GM19025 (cell line): ENCODE measurements around the gene MTRR.
A peak's percentile ranks its signal among the peaks of the same experiment; 100 is the strongest.
"Not testable (repeated sequence)": the region's sequence is repeated elsewhere in the genome, so short reads cannot be mapped to it uniquely, and the experiment has no call there.

ENCODE experiments used
- ATAC-seq: cut with Tn5 transposase; IDR thresholded peaks from one replicate; pipeline ENCODE4 v1.9.1; 2021; ENCODE audit warnings: mild to moderate bottlenecking, low read depth, moderate library complexity; ENCODE audit not compliant: unreplicated experiment

Gene MTRR

DNA sequence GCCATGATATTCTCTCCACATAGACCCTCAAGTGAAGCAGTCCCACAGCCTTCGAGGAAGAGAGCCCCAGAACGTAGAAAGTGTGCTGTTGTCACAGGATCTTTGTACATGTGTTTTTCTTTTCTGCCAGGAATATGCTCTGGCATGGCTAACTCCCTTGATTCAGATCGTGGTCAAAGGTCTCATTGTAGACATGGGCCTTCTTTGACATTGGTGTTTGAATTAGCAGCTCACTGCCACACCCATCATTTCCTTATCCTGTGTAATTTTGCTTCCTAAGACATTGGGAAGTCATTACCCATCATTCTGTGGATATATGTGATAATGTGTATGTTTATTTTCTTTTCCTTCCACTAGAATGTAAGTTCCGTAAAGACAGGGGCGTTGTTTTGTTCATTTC lies 25.5 kb downstream of the MTRR start:
- ATAC-seq, result no peak

DNA sequence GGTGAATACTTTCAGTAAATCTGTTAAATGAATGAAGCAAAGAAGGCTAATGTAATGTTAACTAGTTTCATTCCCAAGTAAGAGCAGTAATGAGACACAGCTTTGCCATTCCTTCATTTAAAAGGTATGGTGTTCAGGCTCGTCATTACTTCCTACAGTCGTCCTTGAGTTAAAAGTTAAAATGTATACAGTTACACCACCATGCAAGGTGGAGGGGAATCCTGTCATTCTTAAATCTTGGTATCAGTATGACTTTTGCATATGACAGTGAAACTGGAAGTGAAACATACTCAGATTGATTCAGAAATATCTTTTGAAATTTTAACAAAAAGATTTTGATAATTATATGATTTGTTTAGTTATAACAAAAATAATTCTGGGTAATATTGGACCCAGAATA lies 25.9 kb downstream of the MTRR start:
- ATAC-seq, result peak; percentile 83

DNA sequence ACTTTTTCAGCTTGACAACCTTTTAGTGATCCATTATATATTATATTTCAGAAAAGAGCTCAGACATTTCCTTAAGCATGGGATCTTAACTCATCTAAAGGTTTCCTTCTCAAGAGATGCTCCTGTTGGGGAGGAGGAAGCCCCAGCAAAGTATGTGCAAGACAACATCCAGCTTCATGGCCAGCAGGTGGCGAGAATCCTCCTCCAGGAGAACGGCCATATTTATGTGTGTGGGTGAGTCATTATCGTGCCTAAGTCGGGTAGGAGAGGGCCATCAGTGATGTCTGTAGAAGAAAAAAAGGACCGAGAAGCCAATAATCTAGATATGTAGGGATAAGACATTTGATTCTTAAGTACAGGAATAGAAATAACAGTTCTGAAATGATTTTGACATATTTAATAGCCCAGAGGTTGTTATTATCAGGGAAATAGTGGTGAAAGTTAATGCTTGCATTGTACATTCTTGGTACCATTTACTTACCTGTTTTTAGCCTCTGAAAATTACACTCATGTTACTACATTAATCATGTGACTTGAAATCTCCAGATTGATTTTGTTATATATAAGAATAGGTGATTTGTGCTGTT lies 28.2 kb downstream of the MTRR start:
- no peak for ATAC-seq

DNA sequence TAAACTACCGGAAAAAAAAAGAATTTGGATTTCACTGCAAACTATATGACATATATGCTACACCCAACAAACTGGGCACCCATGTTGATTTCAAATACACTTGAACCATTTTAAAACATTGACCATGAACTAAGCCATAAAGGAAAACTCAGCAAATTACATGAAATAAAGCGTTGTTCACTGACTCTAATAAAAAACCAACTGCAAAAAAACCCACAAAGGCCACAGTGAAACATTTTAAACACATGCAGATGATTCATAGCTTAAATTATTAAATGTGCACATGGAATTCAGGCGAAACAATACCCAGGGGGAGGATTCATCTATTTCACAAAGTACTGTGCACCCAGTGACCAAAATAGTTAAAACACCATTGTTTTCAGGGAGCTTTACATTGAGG lies 33.3 kb downstream of the MTRR start:
- ATAC-seq, result no peak

DNA sequence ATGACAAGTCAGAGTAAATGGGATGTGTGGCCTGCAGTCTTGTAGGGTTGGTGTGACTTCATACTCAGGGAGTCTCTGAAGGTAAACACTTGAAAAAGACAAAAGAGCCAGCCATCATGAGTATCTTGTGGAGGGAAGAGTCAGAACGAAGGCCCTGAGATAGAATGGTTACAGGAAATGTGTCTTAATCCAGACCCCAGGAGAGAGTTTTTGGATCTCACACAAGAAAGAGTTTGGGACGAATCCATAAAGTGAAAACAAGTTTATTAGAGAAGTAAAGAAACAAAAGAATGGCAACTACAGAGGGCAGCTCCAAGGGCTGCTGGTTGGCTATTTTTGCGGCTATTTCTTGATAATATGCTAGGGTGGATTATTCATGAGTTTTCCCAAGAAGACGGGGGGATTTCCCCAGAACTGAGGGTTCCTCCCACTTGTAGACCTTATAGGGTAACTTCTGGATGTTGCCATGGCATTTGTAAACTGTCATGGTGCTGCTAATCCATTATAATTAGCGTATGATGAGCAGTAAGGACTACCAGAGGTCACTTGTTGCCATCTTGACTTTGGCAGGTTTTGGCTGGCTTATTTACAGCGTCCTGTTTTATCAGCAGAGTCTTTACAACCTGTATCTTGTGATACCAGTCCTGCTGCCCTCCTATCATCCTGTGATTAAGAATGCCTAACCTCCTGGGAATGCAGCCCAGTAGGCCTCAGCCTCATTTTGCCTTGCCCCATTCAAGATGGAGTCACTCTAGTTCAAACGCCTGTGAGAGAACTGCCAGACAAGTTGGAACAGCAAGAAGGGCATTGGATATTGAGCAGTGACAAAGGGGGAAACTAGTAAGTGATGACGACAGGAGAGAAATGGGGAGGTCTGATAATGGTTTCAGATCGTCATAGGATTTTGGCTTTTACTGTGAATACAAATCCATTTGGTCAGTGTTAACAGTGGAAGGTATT lies 34.0 kb downstream of the MTRR start:
- ATAC-seq, result no peak

DNA sequence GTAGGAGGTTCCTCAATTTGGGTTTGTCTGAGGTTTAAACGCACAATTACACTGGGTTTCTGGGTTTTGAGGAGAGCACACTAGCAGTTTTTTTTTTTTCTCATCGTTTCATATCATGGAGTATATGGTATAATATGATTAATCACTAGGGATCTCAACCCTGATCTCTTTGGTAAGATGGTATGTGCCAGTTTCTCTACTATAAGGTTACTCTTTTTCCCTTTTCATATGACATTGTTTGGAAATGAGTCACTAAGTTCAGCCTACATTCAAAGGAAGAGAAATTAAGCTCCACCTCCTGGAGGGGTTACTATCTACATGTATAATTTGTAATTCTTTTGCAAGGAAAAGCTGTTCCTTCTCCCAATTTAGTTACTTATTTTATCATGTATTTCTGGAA lies 35.2 kb downstream of the MTRR start:
- ATAC-seq, result no peak

DNA sequence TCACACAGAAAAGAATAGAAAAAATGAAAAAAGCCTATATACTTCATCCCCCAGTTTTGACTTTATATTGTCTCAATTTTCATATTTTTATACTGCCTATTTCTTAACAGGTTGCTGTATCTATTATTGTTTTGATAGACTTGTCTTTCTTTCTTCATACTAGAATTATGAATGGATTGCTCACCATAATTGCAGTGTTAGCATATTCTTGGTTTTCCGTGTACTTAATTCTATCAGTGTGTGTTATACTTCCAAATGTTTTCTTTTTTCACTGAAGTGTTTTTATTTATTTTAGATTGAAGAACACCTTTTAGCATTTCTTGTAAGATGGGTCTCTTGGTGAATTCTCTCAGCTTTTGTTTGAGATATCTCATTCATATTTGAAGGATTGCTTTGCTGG lies 38.7 kb downstream of the MTRR start:
- ATAC-seq, result no peak

DNA sequence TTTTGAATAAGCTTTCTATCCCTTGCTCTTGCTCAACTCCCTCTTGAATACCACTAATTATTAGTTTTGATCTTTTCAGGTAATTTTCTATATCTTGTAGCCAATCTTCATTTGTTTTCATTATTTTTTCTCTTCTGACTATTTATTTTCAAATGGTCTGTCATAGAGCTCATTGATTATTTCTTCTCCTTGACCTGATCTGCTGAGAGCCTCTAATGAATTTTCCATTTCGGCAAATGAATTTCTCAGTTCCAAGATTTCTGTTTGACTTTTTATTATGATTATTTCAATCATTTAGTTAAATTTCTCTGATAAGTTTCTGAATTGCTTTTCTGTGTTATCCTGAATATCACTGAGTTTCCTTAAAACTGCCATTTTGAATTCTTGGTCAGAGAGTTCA lies 39.4 kb downstream of the MTRR start:
- no peak for ATAC-seq

DNA sequence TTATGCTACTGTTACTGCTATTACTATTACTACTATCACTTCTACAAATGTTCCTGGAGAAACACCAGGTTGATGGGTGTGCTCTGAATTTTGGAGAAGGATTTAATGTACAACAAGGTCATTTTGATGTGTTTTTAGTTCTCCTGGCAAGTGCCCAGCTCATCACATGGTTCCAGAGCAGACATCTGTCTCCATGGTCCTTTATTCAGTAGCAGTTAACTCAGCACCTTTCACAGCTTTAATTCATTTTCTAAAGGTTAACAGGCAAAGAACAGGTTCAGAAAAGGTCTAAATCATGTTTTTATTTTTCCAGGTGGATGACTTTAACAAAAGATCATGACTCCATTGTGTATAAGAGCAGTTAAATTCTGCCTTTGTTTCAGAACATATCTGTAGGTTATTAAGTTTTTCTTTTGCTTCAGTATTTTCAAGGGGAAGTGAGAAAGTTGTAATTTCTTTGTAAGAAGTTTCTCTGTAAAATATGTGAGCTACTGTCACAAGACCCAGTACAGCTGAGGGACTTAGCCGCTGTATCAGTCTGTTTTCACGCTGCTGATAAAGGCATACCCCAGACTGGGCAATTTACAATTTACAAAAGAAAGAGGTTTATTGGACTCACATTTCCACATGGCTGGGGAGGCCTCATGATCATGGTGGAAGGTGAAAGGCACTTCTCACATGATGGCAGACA lies 41.9 kb downstream of the MTRR start:
- no peak for ATAC-seq

DNA sequence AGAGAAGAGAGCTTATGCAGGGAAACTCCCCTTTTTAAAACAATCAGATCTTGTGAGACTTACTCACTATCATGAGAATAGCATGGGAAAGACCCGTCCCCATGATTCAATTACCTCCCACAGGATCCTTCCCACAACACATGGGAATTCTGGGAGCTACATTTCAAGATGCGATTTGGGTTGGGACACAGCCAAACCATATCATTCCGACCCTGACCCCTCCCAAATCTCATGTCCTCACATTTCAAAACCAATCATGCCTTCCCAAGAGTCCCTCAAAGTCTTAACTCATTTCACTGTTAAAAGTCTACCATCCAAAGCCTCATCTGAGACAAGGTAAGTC lies 42.5 kb downstream of the MTRR start:
- not testable (repeated sequence) for ATAC-seq

DNA sequence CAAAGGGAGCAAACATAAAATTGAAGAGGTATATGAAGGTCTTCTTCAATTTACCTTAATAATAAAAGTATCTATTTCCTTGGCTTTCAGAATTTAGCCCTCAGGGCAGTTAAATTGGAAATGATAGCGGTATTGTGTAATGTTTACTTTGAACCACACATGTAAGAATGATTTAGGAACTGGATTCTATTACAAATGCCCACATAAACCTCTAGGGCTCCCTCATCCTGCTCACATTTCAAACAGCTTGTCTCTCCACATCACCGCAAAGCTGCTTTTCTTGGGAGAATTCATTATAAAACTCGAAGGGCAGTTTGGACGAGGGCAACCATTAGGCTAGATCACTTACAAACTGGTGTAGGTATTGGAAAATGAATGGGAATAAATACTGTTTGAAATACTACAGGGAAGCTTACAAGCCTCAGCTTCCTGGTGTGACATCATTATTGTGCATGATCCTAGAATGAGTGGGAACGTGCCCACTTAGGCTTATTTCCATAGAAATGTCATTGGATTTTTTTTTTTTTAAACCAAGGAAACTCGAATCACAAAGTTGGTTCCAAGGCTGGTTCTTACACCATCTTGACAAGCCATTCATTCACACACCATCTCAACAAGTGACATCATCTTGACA lies 47.3 kb downstream of the MTRR start:
- ATAC-seq, result no peak

DNA sequence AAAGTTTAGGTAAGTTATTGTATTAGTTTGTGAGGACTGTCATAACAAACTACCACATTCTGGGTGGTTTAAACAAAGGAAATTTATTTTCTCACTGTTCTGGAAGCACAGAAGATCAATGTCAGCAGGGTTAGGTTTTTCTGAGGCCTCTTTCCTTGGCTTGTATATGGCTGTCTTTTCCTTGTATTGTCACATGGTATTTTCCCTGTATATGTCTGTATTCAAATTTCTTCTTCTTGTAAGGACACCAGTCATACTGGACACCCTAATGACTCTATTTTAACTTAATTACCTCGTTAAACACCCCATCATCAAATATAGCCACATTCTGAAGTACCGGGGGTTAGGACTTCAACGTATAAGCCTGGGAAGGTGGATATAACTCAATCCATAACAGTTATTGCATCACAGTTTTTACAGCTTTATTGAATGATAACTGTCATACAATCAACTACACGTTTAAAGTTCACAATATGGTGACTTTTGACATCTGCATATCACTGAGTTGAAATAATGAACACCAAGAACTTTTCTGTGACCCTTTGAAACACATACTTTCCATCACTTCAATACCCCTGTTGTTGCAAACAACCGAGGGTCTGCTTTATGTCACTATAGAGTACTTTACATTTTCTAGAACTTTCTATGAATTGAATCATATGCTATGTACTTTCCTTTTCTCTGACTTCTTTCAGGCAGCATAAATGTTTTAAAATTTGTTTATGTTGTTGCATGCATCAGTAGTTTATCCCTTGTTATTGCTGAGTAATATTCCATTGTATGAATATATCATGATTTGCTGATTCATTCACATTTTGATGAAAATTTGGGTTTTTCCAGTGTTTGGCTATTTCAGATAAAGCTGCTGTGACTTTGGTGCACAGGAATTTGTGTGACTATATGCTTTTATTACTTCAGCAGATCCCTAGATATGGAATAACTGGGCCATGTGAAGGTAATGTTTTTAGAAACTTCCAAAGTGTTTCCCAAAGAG lies 48.5 kb downstream of the MTRR start:
- no peak for ATAC-seq

DNA sequence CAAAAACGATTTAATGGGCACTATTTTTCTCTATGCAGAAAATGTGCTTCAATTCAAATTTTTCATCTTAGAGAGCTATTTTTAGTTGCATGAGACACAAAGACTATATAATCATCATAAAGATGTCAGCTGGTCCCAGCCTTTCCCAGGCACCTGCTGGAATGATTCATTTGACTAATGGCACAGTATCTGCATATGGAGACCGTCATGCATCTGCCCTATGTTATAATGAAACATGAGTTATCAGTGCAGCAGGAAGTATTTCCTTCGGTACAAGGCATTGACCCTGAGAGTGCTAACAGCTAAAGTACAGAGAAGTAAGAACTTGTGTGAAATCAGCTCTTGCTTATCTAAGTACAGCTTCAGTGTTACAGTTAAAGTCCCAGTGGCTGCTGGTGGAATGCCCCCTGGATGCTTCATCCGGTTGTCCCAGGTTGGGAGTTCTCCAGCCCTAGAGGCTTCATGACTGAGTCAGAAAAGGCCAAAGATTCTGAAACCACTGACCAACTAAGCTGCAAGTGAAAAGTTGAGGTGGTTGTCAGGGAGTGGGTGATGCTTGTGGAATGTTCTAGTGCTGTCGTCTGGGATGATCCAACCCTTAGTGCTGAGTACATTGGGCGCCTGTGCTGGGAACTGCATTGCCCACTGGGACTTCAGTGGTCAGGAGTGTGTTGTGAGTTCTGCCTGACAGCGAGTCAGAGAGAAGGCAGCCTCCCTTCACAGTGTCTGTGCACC lies 57.2 kb downstream of the MTRR start:
- ATAC-seq, result no peak

DNA sequence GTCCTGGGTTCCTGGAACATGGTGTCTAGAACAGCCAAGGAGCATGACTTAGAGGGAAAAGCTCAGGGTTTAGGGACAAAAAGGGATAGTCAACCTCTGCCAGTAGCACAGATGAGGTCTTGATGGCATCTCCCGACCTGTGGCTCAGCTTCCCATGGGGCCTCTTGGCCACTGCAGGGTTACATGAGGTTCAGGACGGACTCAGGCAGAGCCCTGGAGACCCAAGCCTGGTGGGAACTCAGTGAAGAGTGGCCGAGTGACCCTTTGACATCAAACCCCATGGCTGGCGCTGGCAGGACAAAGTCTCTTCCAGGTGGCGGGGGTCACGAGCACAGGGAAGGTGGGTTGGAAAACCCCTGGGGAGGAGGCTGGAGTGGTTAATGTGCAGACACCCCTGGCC lies 57.8 kb downstream of the MTRR start:
- ATAC-seq, result no peak

DNA sequence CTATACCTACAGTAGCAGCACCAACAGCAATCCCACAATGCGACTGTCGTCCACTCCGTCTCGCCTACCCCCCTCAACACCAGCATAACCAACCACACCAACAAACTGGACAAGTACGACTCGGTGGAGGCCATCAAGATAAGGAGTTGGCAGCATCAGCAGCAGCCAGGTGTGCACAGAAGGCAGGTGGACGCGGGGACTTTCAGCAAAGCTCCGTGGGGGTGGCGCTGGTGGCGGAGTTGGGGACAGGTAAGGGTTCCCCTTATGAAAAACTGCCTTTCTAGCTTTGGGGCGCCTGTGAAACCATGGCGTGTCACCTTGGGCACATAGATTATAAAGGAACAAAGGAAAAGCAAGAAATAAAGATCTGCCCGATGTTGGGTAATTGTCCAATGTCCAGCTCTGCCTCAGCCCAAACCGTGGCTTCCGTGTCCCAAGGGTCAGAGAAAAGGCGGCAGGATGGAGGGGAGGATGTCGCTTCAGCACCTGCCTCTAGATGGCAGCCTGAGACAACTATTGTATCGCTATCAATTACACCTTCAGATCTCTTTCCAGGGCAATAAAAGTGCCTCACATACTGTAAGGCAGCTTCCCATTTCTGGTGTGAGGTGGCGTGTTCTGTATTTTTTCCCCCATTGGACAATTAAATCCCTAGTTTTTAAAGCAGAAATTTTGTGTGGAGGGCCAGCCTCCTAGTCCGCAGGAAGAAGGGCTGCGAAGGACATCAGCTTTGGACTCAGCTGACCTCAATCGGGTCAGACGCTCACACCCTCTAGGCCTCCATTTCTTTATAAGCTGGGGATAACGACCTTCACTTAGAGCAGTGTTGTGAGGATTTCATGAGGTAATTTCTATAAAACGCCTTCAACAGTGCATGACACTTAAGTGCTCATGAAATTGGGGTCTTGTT lies 58.8 kb downstream of the MTRR start:
- peak; percentile 78 for ATAC-seq

DNA sequence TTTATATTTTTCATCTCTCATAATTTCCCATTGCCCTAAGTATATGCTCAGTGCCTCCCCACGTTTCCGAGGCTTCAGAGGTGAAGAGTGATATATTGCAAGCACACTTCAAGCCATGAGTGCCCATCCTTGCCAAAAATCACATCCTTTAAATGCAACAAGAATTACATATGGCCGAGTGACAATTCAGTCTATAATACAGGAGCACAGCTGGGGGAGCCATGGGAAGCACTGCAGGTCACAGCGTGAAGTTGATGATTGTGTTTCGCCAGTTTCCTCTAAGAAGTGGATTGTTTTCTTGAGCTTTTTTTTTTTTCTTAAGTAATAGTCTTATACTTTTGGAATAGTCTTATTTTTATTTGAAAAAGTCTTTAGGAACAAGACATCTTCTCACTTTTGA lies 61.1 kb downstream of the MTRR start:
- no peak for ATAC-seq

DNA sequence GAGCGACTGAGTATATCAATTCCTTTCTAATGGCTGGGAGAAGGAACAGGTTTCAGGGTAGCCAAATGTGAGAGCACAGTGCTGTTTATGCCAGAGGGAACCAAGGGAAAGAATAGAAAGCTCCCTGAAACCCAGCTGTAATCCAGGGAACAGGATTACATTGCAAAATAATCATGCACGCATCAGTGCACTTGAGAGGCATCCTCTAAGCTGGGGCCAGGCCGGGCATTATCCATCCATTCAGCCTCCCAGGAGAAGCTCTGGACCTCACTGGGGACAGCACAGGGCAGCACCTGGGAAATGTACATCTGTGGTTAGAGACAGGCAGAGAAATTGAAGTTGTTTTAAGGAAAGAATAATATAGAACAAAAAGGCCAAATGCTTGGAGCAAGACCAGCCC lies 72.7 kb downstream of the MTRR start:
- ATAC-seq, result no peak

DNA sequence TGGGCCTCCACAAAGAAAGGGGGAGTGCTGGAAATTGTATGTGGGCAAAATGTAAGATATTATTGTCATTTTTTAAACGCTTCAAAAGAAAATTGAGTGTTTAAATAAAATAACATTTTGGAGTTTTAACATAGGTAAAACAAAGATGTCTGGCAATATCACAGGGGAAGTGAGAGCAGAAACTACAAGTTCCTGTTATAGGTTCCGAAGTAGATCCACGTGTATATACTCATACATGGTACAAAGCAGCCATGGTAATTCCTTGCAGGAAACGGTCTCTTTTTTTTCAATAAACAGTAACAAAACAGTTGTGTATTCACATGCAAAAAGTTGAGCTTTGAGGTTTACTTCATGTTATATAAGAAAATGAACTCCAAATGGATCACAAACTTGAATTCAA lies 78.4 kb downstream of the MTRR start:
- ATAC-seq, result no peak
